ENCODE measurements around the gene ISG20L2. TPM values are rescaled to one million over a fixed set of nuclear protein-coding genes. Genes with fewer than 3 reads are reported as not detected.

ISG20L2 gene
- total RNA-seq, 6 experiments from 2014 or later: 10.3 to 14.1 (median 12.2) TPM

- intact Hi-C loops (cut with DNase I): no loop called here
- WGBS (ENCODE audit: insufficient coverage, low coverage, low lambda C conversion rate, missing lambda C conversion rate): 77% methylated on average over 6 of the region's 8 CpGs
- Histone ChIP-seq H3K4me1 (peaks cover 0 to 17% (median 9%) of the 10 kb centered on the region in 4 donors), H3K4me3 (no peak overlapping the region), H3K36me3 (no peaks in the 10 kb centered on the region), H3K9me3 (no peaks in the 10 kb centered on the region), H3K27me3 (no peaks in the 10 kb centered on the region), H3K27ac (no peak overlapping the region)
- TF ChIP-seq CTCF (IDR thresholded peaks at IDR 0.05) (no peak), POLR2A (IDR thresholded peaks at IDR 0.05) (no peak)
- DNase-seq (no peak), ATAC-seq (no peak)
Observed at GRCh38 chr1:156754219-156754618, 25.7 kb upstream of the ISG20L2 start.

- TF ChIP-seq POLR2A (IDR thresholded peaks at IDR 0.05): no peak
- no peak for TF ChIP-seq CTCF (IDR thresholded peaks at IDR 0.05)
- Histone ChIP-seq H3K9me3 (no peaks in the 10 kb centered on the region), H3K27me3 (no peaks in the 10 kb centered on the region), H3K27ac (peak overlapping the region; percentile 88 to 97 (median 97)), H3K4me1 (peaks cover 0 to 30% (median 15%) of the 10 kb centered on the region in 4 donors), H3K4me3 (peak overlapping the region in 2 of 3 donors; percentile 78 to 89), H3K36me3 (no peaks in the 10 kb centered on the region)
- peak in 3 of 4 donors; percentile 4 to 10 (median 9) for ATAC-seq
- intact Hi-C loops (cut with DNase I): no loop called here
- peak in 1 of 3 donors; percentile 64 for DNase-seq
- WGBS (ENCODE audit: insufficient coverage, low coverage, low lambda C conversion rate, missing lambda C conversion rate): 29% methylated on average over 1 of the region's 1 CpG
Observed at GRCh38 chr1:156752843-156753482, 24.4 kb upstream of the ISG20L2 start.

- DNase-seq (peak; percentile 98 to 99 (median 99)), ATAC-seq (peak; percentile 72 to 84 (median 78))
- WGBS (ENCODE audit: insufficient coverage, low coverage, low lambda C conversion rate, missing lambda C conversion rate): 0% methylated on average over 33 of the region's 68 CpGs
- Histone ChIP-seq H3K36me3 (no peaks in the 10 kb centered on the region), H3K9me3 (no peaks in the 10 kb centered on the region), H3K27ac (peak overlapping the region; percentile 88 to 97 (median 97)), H3K27me3 (no peaks in the 10 kb centered on the region), H3K4me1 (peaks cover 0 to 35% (median 19%) of the 10 kb centered on the region in 4 donors), H3K4me3 (peak overlapping the region; percentile 73 to 89 (median 78))
- intact Hi-C loops (cut with DNase I): no loop called here
- TF ChIP-seq CTCF (IDR thresholded peaks at IDR 0.05) (no peak), POLR2A (IDR thresholded peaks at IDR 0.05) (peak; percentile 40)
Observed at GRCh38 chr1:156751757-156752481, 23.4 kb upstream of the ISG20L2 start.

GRCh38 chr1:156751451-156751756 lies 22.8 kb upstream of the ISG20L2 start, which contains the start of gene HDGF:
Gene HDGF, minus strand, starts transcription at chr1:156751675. Its CDS starts 246 bp downstream, at chr1:156751429.
- no peaks in the 10 kb centered on the region for H3K36me3 ChIP-seq
- no peaks in the 10 kb centered on the region for H3K9me3 ChIP-seq
- no peaks in the 10 kb centered on the region for H3K27me3 ChIP-seq
- no peak for ATAC-seq
- 2% methylated on average over 10 of the region's 48 CpGs for WGBS (ENCODE audit: insufficient coverage, low coverage, low lambda C conversion rate, missing lambda C conversion rate)
- intact Hi-C loops (cut with DNase I): no loop called here
- peaks cover 0 to 36% (median 19%) of the 10 kb centered on the region in 4 donors for H3K4me1 ChIP-seq
- peak within 1 kb of the TSS; percentile 96 to 97 (median 97) for H3K27ac ChIP-seq
- DNase-seq: no peak
- TF ChIP-seq CTCF (IDR thresholded peaks at IDR 0.05) (no peak), POLR2A (IDR thresholded peaks at IDR 0.05) (peak; percentile 61)
- H3K4me3 ChIP-seq: peak within 1 kb of the TSS; percentile 73 to 89 (median 78)
